M059J (cell line): ENCODE measurements around the gene SLC25A2. TPM values are rescaled to one million over a fixed set of nuclear protein-coding genes. Genes with fewer than 3 reads are reported as not detected.
"Not testable (repeated sequence)": the region's sequence is repeated elsewhere in the genome, so short reads cannot be mapped to it uniquely, and the experiment has no call there.

Experiments
- DNase-seq: peaks from one replicate; pipeline ENCODE4 v3.0.0-alpha.2; 2012; ENCODE audit warnings: low read depth
- total RNA-seq: library from RNA; depleted of rRNA; stranded (reverse); fragments of >200 nt; shearing (Covaris generic); gene quantifications from 2 replicates; pipeline ENCODE4 v1.2.3, GENCODE V29; 2014; rRNA removed

SLC25A2 gene
- 0.05 TPM in 1 of 2 replicates, not detected in the other for total RNA-seq

- no peak for DNase-seq
Observed at GRCh38 chr5:141303756-141304155, at the start of gene SLC25A2. Gene SLC25A2 (minus strand): TSS chr5:141304049. CDS start chr5:141303865, 184 bp downstream.

GRCh38 chr5:141351591-141351990, 47.7 kb upstream of the SLC25A2 start:
- no peak for DNase-seq

- DNase-seq: peak; percentile 86
Observed at GRCh38 chr5:141349917-141350619, 46.2 kb upstream of the SLC25A2 start, which contains the start of gene PCDHGB1. Gene PCDHGB1 (plus strand): TSS chr5:141350099. CDS start chr5:141350261, 162 bp downstream.

GRCh38 chr5:141346017-141346416, 42.2 kb upstream of the SLC25A2 start:
- DNase-seq: not testable (repeated sequence)

GRCh38 chr5:141345327-141345726, 41.5 kb upstream of the SLC25A2 start:
- no peak for DNase-seq

- DNase-seq: no peak
Observed at GRCh38 chr5:141343953-141344463, 40.2 kb upstream of the SLC25A2 start.

GRCh38 chr5:141343242-141343952, 39.5 kb upstream of the SLC25A2 start, which contains the start of gene PCDHGA3:
Gene PCDHGA3 (plus strand): TSS chr5:141343829. CDS start chr5:141344034, 205 bp downstream.
- DNase-seq: no peak

GRCh38 chr5:141342773-141343172, 38.9 kb upstream of the SLC25A2 start:
- DNase-seq: no peak

- DNase-seq: not testable (repeated sequence)
Observed at GRCh38 chr5:141340781-141341354, 37.0 kb upstream of the SLC25A2 start.

- DNase-seq: no peak
Observed at GRCh38 chr5:141338538-141339306, 34.9 kb upstream of the SLC25A2 start, which contains the start of gene PCDHGA2. Gene PCDHGA2 (plus strand): TSS chr5:141338760.

- DNase-seq: not testable (repeated sequence)
Observed at GRCh38 chr5:141332571-141332970, 28.7 kb upstream of the SLC25A2 start.

GRCh38 chr5:141330299-141331080, 26.6 kb upstream of the SLC25A2 start, which contains the start of gene PCDHGA1:
Gene PCDHGA1 (plus strand): TSS chr5:141330514.
- DNase-seq: no peak

- peak; percentile 38 for DNase-seq
Observed at GRCh38 chr5:141328231-141328630, 24.4 kb upstream of the SLC25A2 start.

- DNase-seq: peak; percentile 83
Observed at GRCh38 chr5:141326088-141326854, 22.4 kb upstream of the SLC25A2 start.

GRCh38 chr5:141322261-141322660, 18.4 kb upstream of the SLC25A2 start:
- DNase-seq: no peak

- DNase-seq: peak; percentile 89
Observed at GRCh38 chr5:141320225-141321169, 16.6 kb upstream of the SLC25A2 start, which contains the start of gene TAF7. Gene TAF7 (minus strand): TSS chr5:141320784. CDS start chr5:141320044, 740 bp downstream.

GRCh38 chr5:141319699-141320098, 15.8 kb upstream of the SLC25A2 start:
- DNase-seq: no peak

- no peak for DNase-seq
Observed at GRCh38 chr5:141319202-141319601, 15.4 kb upstream of the SLC25A2 start.
